DOHH2 (cell line): Measurements from ENCODE around the gene SLC26A1.

ENCODE experiments used
- H3F3A ChIP-seq: fragments of 200-600 bp; sonication (generic), shearing (Covaris generic); 2 replicates; pipeline ENCODE4 v1.6.0; 2016; ENCODE audit warnings: antibody characterized with exemption, mild to moderate bottlenecking; ENCODE audit not compliant: control insufficient read depth, insufficient read depth
- H3K27ac ChIP-seq: fragments of 200-600 bp; sonication (generic); 2 replicates; pipeline ENCODE4 v1.5.1; 2014; ENCODE audit warnings: low read depth, mild to moderate bottlenecking, low read length, moderate library complexity
- H3K27me3 ChIP-seq: fragments of 200-600 bp; sonication (generic); 2 replicates; pipeline ENCODE4 v1.6.1; 2014; ENCODE audit warnings: mild to moderate bottlenecking, low read length, mixed read lengths; ENCODE audit not compliant: control insufficient read depth
- H3K36me3 ChIP-seq: fragments of 200-600 bp; sonication (generic); 2 replicates; pipeline ENCODE4 v1.6.1; 2014; ENCODE audit warnings: mild to moderate bottlenecking, low read length, moderate library complexity, mixed read lengths; ENCODE audit not compliant: control insufficient read depth
- H3K4me1 ChIP-seq: fragments of 200-600 bp; sonication (generic); 2 replicates; pipeline ENCODE4 v1.6.1; 2014; ENCODE audit warnings: mild to moderate bottlenecking, low read length, mixed read lengths; ENCODE audit not compliant: control insufficient read depth
- H3K4me2 ChIP-seq: fragments of 200-600 bp; sonication (generic); 2 replicates; pipeline ENCODE4 v1.6.0; 2014; ENCODE audit warnings: mild to moderate bottlenecking, low read length, moderate library complexity
- H3K4me3 ChIP-seq: fragments of 200-600 bp; sonication (generic); 2 replicates; pipeline ENCODE4 v1.5.1; 2014; ENCODE audit warnings: mild to moderate bottlenecking, low read length, mixed read lengths
- H3K79me2 ChIP-seq: fragments of 200-600 bp; sonication (generic); 2 replicates; pipeline ENCODE4 v1.6.1; 2014; ENCODE audit warnings: mild to moderate bottlenecking, low read length, mixed read lengths; ENCODE audit not compliant: control insufficient read depth
- H3K9me2 ChIP-seq: fragments of 200-600 bp; sonication (generic); replicated peaks from 2 replicates; pipeline ENCODE4 v1.6.1; 2014; ENCODE audit warnings: mild to moderate bottlenecking, low read length, mixed read lengths; ENCODE audit not compliant: control insufficient read depth
- H3K9me3 ChIP-seq: fragments of 200-600 bp; sonication (generic); 2 replicates; pipeline ENCODE4 v1.6.1; 2014; ENCODE audit warnings: antibody characterized with exemption, low read length, mixed read lengths; ENCODE audit not compliant: control insufficient read depth, insufficient read depth
- H4K20me1 ChIP-seq: fragments of 200-600 bp; sonication (generic); 2 replicates; pipeline ENCODE4 v1.6.0; 2014; ENCODE audit warnings: low read depth, mild to moderate bottlenecking, antibody characterized with exemption, low read length, moderate library complexity; ENCODE audit not compliant: control insufficient read depth, insufficient read depth
- EZH2phosphoT487 ChIP-seq: fragments of 200-600 bp; sonication (generic); IDR thresholded peaks from 2 replicates; pipeline ENCODE4 v1.6.1; 2017; ENCODE audit warnings: borderline replicate concordance, mild to moderate bottlenecking, antibody characterized with exemption, low read length, moderate library complexity, mixed read lengths
- TF ChIP-seq, protein P1 (sequence below): fragments of 200-600 bp; sonication (generic); IDR thresholded peaks from one replicate; pipeline ENCODE4 v1.5.1; 2014; ENCODE audit warnings: antibody characterized with exemption, mild to moderate bottlenecking, low read depth, low read length; ENCODE audit not compliant: poor library complexity, severe bottlenecking

SLC26A1 gene

DNA sequence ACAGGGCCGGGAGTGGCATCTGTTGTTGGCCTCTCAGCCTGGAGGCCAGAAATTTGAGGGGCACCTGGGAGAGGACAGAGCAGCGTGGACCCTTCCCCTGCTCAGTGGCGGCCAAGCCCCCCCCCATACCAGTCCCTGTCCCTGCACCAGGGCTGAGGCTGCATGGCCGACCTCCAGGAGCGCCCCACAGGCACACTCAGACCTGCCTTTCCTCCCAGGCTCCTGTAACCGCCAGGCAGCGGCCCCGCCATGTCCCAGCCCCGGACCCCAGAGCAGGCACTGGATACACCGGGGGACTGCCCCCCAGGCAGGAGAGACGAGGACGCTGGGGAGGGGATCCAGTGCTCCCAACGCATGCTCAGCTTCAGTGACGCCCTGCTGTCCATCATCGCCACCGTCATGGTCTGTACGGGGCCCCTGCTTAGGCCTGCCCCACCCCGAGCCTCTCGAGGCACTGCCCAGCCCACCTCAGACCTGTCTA lies 45.7 kb downstream of the SLC26A1 start:
- no peaks in the 10 kb centered on the region for H3K9me2 ChIP-seq
- TF ChIP-seq EZH2phosphoT487 = no peak
- TF ChIP-seq, protein P1, sequence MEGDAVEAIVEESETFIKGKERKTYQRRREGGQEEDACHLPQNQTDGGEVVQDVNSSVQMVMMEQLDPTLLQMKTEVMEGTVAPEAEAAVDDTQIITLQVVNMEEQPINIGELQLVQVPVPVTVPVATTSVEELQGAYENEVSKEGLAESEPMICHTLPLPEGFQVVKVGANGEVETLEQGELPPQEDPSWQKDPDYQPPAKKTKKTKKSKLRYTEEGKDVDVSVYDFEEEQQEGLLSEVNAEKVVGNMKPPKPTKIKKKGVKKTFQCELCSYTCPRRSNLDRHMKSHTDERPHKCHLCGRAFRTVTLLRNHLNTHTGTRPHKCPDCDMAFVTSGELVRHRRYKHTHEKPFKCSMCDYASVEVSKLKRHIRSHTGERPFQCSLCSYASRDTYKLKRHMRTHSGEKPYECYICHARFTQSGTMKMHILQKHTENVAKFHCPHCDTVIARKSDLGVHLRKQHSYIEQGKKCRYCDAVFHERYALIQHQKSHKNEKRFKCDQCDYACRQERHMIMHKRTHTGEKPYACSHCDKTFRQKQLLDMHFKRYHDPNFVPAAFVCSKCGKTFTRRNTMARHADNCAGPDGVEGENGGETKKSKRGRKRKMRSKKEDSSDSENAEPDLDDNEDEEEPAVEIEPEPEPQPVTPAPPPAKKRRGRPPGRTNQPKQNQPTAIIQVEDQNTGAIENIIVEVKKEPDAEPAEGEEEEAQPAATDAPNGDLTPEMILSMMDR = no peak
- no peak overlapping the region for H3K4me2 ChIP-seq
- H3K36me3 ChIP-seq = no peaks in the 10 kb centered on the region
- no peaks in the 10 kb centered on the region for H3K9me3 ChIP-seq
- H3K79me2 ChIP-seq = no peaks in the 10 kb centered on the region
- no peak overlapping the region for H3K4me3 ChIP-seq
- H3K4me1 ChIP-seq = no peaks in the 10 kb centered on the region
- no peaks in the 10 kb centered on the region for H3K27me3 ChIP-seq
- H3K27ac ChIP-seq = no peak overlapping the region
- H3F3A ChIP-seq = no peaks in the 10 kb centered on the region
- 0 out of 2 replicates have a peak, but pooled peaks cover 8% of the 10 kb centered on the region for H4K20me1 ChIP-seq

DNA sequence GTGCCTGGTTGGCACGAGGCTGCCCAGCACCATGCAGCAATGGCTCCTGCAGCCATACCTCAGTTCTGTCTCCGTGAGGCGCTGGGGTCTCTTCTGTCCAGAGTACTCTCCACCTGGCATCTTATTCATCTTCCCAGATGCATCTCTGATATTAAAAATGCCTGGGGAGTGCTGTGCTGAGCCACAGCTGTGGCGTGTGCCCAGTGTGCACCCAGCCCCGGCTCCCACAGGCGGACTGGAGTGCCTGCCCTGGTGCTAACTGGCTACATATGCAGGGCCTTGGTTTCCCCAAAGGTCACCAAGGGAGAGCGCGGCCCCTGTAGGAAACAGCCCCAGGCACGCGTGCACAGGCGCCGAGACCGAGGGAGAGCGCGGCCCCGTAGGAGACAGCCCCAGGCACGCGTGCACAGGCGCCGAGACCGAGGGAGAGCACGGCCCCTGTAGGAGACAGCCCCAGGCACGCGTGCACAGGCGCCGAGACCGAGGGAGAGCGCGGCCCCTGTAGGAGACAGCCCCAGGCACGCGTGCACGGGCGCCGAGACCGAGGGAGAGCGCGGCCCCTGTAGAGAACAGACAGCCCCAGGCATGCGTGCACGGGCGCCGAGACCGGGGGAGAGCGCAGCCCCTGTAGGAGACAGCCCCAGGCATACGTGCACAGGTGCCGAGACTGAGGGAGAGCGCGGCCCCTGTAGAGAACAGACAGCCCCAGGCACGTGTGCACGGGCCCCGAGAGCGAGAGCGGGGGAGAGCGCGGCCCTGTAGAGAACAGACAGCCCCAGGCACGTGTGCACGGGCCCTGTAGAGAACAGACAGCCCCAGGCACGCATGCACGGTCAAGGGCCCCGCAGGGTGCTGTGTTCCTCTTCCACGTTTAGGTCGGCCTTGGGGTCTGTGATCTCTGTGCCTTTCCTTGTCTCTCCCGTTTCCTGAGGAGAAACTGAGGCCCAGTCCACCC lies 46.4 kb downstream of the SLC26A1 start:
- H3F3A ChIP-seq = no peaks in the 10 kb centered on the region
- TF ChIP-seq, protein P1 = no peak
- TF ChIP-seq EZH2phosphoT487 = no peak

DNA sequence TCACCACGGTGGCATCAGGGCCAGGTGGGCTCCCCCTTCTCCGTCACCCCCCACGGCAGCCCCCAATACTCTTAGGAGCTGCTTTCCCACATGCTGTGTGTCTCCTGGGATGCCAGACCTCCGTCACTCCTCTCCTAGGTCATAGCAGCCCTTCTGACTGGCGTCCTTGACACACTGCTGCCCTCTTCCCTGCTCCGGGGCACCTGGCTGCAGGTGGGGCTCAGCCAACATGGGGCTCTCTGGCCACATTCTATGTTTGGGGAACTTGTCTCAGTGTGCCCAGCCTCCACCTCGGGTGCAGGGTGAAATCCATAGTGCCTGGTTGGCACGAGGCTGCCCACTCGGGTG lies 47.1 kb downstream of the SLC26A1 start:
- Histone ChIP-seq H3K36me3 (no peaks in the 10 kb centered on the region), H3K9me2 (no peaks in the 10 kb centered on the region), H3F3A (no peaks in the 10 kb centered on the region), H4K20me1 (0 out of 2 replicates have a peak, but pooled peaks cover 8% of the 10 kb centered on the region), H3K4me2 (no peak overlapping the region), H3K4me1 (no peaks in the 10 kb centered on the region), H3K9me3 (no peaks in the 10 kb centered on the region), H3K27ac (no peak overlapping the region), H3K27me3 (no peaks in the 10 kb centered on the region), H3K79me2 (no peaks in the 10 kb centered on the region), H3K4me3 (no peak overlapping the region)
- TF ChIP-seq, protein P1 = no peak
- no peak for TF ChIP-seq EZH2phosphoT487

More for the DNA sequence above, 46.4 kb downstream of the SLC26A1 start:
- H3K27ac ChIP-seq = no peak overlapping the region
- no peaks in the 10 kb centered on the region for H3K79me2 ChIP-seq
- no peaks in the 10 kb centered on the region for H3K36me3 ChIP-seq
- H3K9me2 ChIP-seq = no peaks in the 10 kb centered on the region
- no peaks in the 10 kb centered on the region for H3K27me3 ChIP-seq
- H3K9me3 ChIP-seq = no peaks in the 10 kb centered on the region
- H3K4me2 ChIP-seq = no peak overlapping the region
- 0 out of 2 replicates have a peak, but pooled peaks cover 8% of the 10 kb centered on the region for H4K20me1 ChIP-seq
- H3K4me3 ChIP-seq = no peak overlapping the region
- no peaks in the 10 kb centered on the region for H3K4me1 ChIP-seq
